GM18511 (cell line): Measurements from ENCODE around the gene GPC5.
"Not testable (repeated sequence)": the region's sequence is repeated elsewhere in the genome, so short reads cannot be mapped to it uniquely, and the experiment has no call there.

Experiments
- ATAC-seq: cut with Tn5 transposase; IDR thresholded peaks from one replicate; pipeline ENCODE4 v1.9.1; 2021; ENCODE audit warnings: mild to moderate bottlenecking, moderate library complexity; ENCODE audit not compliant: unreplicated experiment

Gene GPC5

DNA sequence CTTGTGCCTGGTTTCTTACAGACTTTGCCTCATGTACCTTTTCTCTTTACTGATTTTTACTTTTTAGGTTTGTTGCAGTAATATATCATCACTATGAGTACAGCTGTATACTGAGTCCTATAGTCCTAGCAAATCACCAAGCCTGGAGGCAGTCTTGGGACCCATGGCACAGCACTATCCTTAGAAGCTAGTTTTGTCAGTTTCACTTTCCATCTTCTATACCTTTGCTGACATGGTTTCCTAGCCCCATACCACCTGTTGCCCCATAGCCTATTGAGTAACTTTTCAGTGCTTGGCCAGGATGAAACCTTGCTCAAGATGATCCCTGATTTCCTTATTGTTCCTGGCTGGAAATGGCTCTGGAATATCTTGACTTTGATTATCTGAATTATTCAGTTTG, 826.4 kb downstream of the GPC5 start:
- ATAC-seq, result no peak

DNA sequence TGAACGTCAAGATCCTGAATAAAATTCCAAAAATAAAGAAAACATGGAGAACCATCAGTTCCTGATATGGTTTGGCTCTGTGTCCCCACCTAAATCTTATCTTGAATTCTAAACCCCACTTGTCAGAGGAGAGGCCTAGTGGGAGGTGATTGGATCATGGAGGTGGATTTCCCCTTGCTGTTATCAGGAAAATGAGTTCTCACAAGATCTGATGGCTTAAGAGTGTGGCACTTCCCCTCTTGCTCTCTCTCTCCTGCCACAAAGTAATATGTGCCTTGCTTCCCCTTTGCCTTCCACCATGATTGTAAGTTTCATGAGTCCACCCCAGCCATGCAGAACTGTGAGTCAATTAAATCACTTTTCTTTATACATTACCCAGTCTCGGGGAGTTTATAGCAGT, 827.4 kb downstream of the GPC5 start:
- no peak for ATAC-seq

DNA sequence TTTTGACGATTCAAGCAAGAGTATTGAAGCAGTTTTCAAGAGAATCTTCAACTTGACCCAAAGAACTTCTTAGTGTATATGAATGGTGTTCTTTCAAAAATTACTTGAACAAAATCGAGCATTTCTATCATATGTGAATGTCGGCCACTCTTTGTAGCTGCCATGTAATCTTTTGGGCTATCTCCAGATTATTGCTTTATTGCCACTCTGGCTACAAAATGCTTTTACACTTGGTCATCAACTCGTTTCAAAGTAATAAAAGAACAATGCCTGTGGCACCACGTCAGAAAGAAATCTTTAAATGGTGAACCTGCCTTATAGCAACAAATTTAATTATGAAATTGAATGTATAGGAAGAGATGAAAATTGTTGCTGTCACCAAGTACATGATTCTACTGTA, 834.5 kb downstream of the GPC5 start:
- no peak for ATAC-seq

DNA sequence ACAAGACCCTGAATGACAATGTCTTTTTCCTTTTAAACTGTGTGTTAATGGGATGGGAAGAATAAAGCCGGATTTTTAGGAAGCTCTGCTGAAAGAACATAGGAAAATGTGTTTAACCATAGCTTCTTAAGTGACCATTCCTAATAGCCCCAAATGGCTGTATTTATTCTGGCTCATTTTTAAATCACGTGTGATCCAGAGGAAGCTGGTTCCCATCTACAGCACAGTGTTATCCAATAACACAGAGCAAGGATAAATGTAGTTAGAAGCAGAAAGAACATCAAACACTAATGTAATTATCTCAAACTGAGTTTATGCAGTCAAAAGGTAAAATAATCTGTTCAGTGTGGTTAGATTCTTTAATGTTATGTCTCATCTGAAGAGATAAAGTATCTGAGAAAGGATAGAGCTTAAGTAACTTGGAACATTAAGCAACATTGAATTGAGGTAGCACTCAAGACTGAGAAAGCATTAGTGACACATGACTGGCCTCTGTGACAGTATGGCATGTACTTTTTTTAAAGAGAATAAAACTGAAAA, 853.3 kb downstream of the GPC5 start:
- no peak for ATAC-seq

DNA sequence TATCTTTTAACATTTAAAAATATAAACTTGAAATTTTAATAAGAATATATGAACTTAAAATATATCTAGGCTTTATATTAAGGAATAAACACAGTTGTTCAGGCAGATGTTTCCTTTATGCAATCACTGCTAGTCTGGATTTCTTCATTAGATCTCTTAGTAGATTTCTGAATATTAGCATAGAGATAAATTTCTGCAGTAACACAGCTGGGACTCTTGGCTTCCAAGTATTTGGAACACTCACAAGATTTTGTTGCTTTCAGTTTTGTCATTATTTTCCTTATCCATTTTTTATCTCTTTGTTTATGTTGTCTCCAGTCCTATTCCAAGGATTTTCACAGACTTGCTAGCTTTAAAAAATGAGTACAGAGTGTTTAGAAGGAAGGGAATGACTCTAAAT, 857.1 kb downstream of the GPC5 start:
- no peak for ATAC-seq

DNA sequence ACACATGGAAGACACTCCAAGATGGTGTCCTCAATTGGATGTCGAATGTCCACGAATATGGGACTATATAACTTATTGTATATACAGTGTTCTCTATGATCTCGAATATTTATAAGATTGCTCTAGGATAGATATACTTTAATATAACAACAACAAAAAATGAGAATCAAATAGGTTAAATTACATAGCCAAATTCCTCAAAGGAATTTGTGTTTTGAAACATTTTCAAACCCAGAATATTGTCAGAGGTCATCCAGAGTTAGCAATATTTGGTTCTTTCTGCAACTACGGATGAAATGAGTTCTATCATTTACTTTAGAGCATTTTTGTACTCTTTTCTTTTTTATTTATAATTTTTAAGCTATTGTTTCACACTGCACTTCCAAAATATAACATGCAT, 857.8 kb downstream of the GPC5 start:
- ATAC-seq, result no peak

DNA sequence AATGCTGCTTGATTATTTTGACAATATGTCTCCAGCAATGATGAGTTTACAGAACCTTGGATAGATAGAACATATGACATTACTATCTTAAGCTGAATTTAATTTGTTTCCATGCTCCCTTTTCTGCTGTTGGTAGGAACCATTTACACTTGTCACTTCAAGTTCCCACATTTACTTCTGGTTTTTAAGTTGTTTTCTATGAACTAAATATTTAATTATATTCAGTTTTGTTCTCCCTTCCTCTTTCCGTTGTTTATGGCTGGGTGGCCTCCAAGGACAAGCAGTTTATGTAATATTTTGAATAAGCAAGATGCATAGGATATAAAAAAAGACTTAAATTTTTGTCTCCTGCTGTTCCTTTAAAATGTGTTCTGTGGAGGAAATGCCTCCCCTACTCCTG, 860.6 kb downstream of the GPC5 start:
- no peak for ATAC-seq

DNA sequence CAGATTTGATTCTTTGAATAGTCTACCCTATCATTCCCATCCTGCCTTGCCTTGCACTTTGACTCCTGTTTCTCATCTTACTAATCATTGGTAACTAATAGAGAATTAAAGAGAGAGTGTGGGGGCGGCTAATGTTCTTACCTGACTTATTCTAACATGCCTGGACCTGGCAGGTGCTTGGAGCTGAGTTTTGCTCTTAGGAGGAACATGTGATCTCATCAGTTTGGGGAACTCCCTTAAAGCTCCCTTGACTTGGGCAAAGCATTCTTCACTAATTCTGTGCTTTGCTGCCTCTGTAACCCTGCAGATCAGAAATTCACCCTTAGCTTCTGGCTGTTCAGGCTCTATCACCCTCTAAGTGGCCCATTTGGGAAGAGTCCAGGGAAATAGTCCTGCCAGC, 861.1 kb downstream of the GPC5 start:
- ATAC-seq, result no peak

DNA sequence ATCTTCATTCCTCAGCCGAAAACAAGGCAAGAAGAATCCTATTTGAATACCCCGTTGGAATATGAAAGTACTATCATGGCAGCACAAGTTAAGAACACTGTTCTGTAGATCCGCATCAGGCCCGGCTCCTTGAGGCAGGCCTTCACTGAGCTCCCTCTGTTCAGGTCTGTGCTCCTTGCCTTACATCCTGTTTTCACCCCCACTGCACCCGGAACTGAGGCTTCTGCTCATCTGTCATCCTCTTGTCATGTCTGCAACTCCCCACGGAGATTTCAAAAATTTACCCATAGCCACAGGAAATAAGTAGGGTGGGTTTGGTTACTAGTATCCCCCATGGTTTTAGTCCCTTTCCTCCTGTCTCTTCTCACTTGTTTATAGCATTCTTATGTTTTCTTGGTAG, 861.9 kb downstream of the GPC5 start:
- no peak for ATAC-seq

DNA sequence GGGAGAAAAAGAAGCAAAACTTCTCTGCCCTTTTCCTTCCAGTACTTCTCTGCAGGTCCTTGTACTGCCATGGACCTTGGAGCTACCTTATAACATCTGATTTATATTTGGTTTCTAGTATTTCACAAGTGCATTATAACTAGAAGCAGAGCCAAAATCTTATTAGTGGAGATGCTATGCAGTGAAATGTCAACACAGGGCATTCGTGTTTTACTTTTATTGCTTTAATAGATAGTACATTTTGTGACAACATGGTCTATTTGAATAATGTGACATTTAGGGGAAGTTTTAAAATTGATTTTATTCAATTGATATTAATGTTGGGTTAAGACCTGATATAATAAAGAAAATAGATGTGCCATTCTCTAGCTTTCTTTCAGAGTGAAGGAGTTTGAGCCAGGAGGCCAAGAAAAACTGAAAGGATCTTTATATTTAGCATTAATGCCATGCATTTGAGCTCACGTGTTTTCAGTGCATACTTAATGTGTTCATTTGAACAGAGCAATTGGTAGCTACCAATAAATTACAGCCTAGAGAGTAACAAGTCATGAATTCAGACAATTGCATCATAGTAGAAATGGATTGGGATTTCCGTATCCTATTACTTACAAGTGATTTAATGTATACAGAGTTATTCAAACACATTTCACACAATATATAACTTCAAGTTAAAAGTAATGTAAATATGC, 863.8 kb downstream of the GPC5 start:
- ATAC-seq, result no peak

DNA sequence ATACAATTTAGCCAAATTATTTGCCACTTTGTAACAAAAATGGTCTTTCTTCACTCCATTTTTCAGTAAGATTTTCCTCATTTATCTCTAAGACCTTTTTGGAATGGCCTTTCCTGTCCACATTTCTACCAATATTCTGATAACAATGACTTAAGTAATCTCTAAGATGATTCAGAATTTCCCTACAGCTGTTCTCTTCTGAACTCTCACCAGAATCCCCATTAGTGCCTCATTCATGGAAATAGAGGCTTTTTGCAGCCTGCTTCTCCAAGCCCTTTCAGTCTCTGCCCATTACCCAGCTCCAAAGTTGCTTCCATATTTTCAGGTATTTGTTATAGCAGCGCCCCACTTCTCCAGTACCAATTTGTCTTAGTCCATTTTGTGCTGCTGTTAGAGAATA, 867.0 kb downstream of the GPC5 start:
- no peak for ATAC-seq

DNA sequence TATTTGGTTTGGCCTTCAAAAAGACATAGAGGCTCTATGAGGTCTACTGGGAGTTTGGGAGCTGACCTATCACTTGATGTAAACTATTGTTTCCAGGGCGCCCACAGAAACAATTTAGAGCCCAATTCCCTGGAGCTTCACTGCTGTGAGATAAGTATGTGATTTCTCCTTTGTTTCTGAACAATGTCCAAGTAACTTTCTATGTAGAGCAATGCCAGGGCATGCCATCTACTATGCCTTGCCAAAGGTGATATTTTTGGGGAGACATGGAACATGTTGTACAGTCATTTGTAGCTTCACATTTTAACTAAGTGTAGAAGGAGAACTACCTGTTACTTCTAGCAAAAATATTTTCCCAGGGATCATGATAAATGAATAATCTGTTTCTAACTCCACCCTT, 872.6 kb downstream of the GPC5 start:
- no peak for ATAC-seq

DNA sequence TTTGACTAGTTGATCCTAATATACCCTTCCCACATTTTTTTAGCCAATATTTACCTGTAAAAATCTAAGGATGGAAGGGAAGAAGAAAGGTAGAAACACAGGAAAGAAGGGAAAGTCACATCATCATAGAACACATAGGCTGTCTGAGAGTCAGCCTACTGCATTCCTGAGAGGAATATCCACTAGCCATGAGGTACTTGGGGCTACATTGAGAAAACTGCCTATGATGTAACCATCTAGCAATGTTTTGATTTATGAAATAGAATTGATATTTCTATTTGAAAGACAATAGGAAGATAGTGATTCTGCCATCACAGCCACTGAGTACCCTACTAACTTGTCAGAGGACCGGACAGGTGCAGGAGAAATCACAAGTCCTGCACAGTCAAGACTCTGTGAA, 873.8 kb downstream of the GPC5 start:
- no peak for ATAC-seq

DNA sequence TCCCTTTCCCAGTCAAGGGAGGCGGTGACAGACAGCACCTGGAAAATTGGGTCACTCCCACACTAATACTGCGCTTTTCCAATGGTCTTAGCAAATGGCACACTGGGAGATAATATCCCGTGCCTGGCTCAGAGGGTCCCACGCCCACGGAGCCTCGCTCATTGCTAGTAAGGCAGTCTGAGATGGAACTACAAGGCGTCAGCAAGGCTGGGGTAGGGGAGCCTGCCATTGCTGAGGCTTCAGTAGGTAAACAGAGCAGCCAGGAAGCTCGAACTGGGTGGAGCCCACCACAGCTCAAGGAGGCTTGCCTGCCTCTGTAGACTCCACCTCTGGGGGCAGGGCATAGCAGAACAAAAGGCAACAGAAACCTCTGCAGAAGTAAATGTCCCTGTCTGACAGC, 882.6 kb downstream of the GPC5 start:
- not testable (repeated sequence) for ATAC-seq

DNA sequence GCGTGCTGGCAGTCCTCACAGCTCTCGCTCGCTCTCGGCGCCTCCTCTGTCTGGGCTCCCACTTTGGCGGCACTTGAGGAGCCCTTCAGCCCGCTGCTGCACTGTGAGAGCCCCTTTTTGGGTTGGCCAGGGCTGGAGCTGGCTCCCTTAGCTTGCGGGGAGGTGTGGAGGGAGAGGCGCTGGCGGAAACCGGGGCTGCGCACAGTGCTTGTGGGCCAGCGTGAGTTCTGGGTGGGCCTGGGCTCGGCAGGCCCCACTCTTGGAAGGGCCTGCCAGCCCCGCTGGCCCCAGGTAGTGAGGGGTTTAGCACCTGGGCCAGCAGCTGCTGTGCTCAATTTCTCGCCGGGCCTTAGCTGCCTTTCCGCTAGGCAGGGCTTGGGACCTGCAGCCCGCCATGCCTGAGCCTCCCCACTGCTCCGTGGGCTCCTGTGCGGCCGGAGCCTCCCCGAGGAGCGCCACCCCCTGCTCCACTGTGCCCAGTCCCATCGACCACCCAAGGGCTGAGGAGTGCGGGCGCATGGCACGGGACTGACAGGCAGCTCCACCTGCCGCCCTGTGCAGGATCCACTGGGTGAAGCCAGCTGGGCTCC, 892.4 kb downstream of the GPC5 start:
- ATAC-seq, result not testable (repeated sequence)

DNA sequence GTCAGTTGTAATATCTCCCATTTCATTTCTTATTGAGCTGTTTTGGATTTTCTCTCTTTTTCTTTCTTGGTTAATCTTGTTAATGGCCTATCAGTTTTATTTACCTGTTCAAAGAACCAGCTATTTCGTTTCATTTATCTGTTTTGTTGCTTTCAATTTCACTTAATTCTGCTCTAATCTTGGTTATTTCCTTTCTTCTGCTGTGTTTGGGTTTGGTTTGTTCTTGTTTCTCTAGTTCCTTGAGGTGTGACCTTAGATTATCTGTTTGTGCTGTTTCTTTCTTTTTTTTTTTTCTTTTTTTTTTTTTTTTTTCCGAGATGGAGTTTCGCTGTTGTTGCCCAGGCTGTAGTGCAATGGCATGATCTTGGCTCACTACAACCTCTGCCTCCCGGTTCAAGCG, 896.1 kb downstream of the GPC5 start:
- not testable (repeated sequence) for ATAC-seq

DNA sequence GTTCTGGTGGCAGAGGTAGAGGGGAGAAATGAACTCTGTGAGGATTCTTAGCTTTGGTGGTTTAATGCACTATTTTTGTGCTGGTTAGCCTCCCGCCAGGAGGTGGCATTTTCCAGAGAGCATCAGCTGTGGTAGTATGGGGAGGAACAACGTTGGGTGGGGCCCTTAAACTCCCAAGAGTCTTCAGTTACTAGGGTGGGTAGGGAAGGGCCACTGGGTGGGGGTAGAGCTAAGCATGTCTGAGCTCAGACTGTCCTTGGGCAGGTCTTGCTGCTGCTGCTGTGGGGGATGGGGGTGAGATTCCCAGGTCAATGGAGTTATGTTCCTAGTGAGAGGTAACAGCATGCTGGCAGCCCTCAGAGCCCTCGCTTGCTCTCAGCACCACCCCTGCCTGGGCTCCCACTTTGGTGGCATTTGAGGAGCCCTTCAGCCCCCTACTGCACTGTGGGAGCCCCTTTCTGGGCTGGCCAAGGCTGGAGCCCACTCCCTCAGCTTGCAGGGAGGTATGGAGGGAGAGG, 897.8 kb downstream of the GPC5 start:
- ATAC-seq, result not testable (repeated sequence)

DNA sequence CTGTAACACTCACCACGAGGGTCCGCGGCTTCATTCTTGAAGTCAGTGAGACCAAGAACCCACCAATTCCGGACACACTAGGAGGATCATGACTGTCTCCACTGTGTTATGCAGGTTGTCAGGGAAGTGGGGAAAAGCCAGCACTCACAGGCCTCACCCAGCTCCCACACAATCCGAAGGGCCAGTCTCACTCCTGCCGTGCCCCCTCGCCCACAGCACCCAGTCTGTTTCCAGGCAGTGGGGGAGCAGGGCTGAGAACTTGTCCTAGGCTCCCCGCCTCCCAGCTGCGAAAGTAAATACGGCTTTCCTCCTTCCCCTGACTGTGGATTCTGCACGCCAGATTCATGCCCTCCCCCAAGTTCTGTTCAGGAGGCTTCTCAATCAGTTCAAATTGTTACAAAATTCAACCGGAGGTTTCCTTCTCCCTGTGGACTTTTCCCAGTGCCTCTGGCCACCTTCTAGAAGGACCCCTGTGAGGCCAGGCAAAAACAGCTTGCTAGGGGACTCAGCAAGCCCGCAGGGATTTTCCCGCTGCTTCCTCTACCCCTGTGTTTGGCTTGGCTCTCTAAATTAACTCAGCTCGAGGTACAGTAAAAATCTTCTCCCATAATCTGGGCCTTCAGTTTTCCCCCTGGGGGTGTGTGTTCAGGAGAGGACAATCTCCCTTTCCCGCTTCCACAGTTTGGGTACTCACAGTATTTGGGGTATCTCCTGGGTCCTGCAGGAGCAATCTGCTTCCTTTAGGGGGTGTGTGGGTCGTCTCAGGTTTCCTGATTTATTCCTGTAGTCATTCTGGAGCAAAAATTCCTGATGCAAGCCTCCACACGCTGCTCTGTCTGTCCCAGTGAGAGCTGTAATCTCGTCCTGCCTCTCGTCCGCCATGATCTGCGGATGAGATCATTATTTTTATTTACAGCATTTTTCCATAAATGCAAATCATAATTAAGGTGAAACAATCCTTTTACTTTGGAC, 899.8 kb downstream of the GPC5 start:
- no peak for ATAC-seq

DNA sequence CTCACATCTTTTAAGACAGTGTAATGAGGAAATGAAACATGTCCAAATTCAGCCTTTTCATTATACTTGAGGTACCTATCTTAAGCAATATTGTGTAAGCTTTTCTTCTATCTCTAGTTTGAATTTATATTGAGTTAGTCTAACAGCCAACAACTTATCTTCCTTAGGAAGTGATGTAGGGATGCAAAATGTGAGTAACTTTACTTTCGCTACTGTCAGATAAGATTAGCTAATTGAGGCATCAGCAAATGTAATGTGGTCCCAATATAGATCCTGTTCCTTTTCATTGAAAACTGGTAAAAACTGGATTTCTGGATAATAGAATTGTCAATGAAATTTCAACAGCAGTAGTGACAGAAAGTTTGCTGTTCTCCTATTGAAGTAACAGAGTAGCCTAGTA, 902.2 kb downstream of the GPC5 start:
- no peak for ATAC-seq

DNA sequence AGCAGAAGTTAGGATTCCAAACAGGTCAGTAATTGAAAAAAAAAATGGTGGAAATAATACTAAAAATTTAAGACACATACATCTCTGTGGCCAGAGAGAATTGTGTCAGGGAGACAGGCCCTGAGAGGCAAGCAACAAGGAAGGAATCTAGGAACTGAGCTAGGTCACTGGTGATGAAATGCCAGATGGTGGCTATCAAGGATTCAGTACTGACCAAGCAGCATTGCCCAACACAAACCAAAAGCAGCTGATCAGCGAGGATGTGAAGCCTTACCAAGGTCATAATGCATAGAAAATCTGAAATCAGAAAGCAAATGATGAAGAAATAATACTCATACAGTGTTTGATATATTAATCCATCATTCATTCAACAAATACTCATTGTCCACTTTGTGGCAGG, 905.0 kb downstream of the GPC5 start:
- no peak for ATAC-seq

DNA sequence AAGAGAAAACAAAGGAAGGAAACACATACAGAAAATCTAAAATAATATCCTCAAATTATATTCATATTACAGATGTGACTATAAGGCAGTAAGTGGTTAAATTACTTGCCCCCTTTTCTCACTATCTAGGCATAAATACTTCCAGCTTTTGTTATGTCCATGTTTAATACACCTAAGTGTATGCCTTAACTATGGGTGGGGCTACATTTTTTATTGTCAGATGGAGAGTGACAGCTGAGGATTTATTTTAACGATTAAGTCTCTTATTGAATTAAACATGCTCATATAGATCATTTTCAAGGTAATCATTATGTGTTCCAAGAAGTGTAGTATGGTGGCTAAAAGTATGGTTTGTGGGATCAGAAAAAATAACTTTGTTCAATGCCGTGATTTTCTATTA, 909.3 kb downstream of the GPC5 start:
- no peak for ATAC-seq
